Subcutaneous abdominal adipose tissue (tissue), 5 donors: Measurements from ENCODE around the gene CTCF.

ENCODE experiments used
- H3K27ac ChIP-seq: one replicate; pipeline ENCODE4 v1.7.0; 2013; ENCODE audit warnings: low read depth, mild to moderate bottlenecking, inconsistent platforms, low read length, moderate library complexity
- H3K27me3 ChIP-seq, 5 donors: one replicate each; pipeline ENCODE4 v1.7.0; 2013; ENCODE audit warnings: low read length in 5 of 5, inconsistent platforms in 1 of 5; ENCODE audit not compliant: control insufficient read depth in 5 of 5, insufficient read depth in 4 of 5
- H3K36me3 ChIP-seq, 5 donors: one replicate each; pipeline ENCODE4 v1.7.0; 2013; ENCODE audit warnings: low read length in 5 of 5; ENCODE audit not compliant: control insufficient read depth in 5 of 5, insufficient read depth in 5 of 5
- H3K4me1 ChIP-seq, 5 donors: one replicate each; pipeline ENCODE4 v1.7.0; 2013; ENCODE audit warnings: low read length in 5 of 5, mild to moderate bottlenecking in 3 of 5, moderate library complexity in 1 of 5; ENCODE audit not compliant: control insufficient read depth in 5 of 5, insufficient read depth in 5 of 5
- H3K4me3 ChIP-seq, 5 donors: one replicate each; pipeline ENCODE4 v1.7.0; 2013; ENCODE audit warnings: low read length in 5 of 5, low read depth in 1 of 5
- H3K9ac ChIP-seq, 5 donors: one replicate each; pipeline ENCODE4 v1.7.0; 2013; ENCODE audit warnings: low read length in 5 of 5, mild to moderate bottlenecking in 4 of 5, moderate library complexity in 3 of 5
- H3K9me3 ChIP-seq, 5 donors: one replicate each; pipeline ENCODE4 v1.7.0; 2013; ENCODE audit warnings: low read length in 5 of 5; ENCODE audit not compliant: control insufficient read depth in 5 of 5
- donor health status: healthy.
- donor health status: healthy.
- donor health status: healthy.
- donor health status: healthy.
- donor health status: healthy.

CTCF gene

GRCh38 chr16:67525176-67525860, 37.0 kb upstream of the CTCF start:
- peaks cover 4 to 36% (median 27%) of the 10 kb centered on the region in 5 donors for H3K4me1 ChIP-seq
- H3K36me3 ChIP-seq: no peaks in the 10 kb centered on the region
- H3K9me3 ChIP-seq: no peaks in the 10 kb centered on the region
- H3K4me3 ChIP-seq: no peak overlapping the region
- H3K9ac ChIP-seq: no peak overlapping the region
- no peaks in the 10 kb centered on the region for H3K27me3 ChIP-seq
- H3K27ac ChIP-seq: no peak overlapping the region

- H3K27ac ChIP-seq: no peak overlapping the region
- no peak overlapping the region for H3K9ac ChIP-seq
- H3K4me1 ChIP-seq: peaks cover 7 to 39% (median 34%) of the 10 kb centered on the region in 5 donors
Measured at GRCh38 chr16:67526149-67526791, 36.1 kb upstream of the CTCF start.

GRCh38 chr16:67528222-67528869, 34.0 kb upstream of the CTCF start, which contains the start of gene RIPOR1:
TSS of gene RIPOR1 (plus strand) at chr16:67528829. CDS start at chr16:67538447, 9,618 bp downstream.
- Histone ChIP-seq H3K4me1 (peaks cover 3 to 50% (median 40%) of the 10 kb centered on the region in 5 donors), H3K9me3 (no peaks in the 10 kb centered on the region), H3K4me3 (peak within 1 kb of the TSS; percentile 84 to 94 (median 85))

More at GRCh38 chr16:67526149-67526791, 36.1 kb upstream of the CTCF start:
- no peaks in the 10 kb centered on the region for H3K27me3 ChIP-seq
- H3K4me3 ChIP-seq: no peak overlapping the region
- H3K9me3 ChIP-seq: no peaks in the 10 kb centered on the region
- no peaks in the 10 kb centered on the region for H3K36me3 ChIP-seq

GRCh38 chr16:67528870-67529581, 33.3 kb upstream of the CTCF start:
- Histone ChIP-seq H3K36me3 (no peaks in the 10 kb centered on the region), H3K27me3 (no peaks in the 10 kb centered on the region), H3K27ac (peak overlapping the region; percentile 93), H3K9ac (peak overlapping the region; percentile 87 to 97 (median 91)), H3K9me3 (no peaks in the 10 kb centered on the region), H3K4me3 (peak overlapping the region; percentile 84 to 94 (median 85)), H3K4me1 (peaks cover 3 to 52% (median 40%) of the 10 kb centered on the region in 5 donors)

More at GRCh38 chr16:67528222-67528869, 34.0 kb upstream of the CTCF start, which contains the start of gene RIPOR1:
- H3K36me3 ChIP-seq: no peaks in the 10 kb centered on the region
- peak within 1 kb of the TSS; percentile 87 to 97 (median 91) for H3K9ac ChIP-seq
- peak within 1 kb of the TSS; percentile 93 for H3K27ac ChIP-seq
- no peaks in the 10 kb centered on the region for H3K27me3 ChIP-seq

GRCh38 chr16:67529582-67530012, 32.7 kb upstream of the CTCF start:
- Histone ChIP-seq H3K4me1 (peaks cover 3 to 52% (median 40%) of the 10 kb centered on the region in 5 donors), H3K27me3 (no peaks in the 10 kb centered on the region), H3K27ac (peak overlapping the region; percentile 93), H3K4me3 (peak overlapping the region; percentile 84 to 94 (median 85)), H3K36me3 (no peaks in the 10 kb centered on the region), H3K9ac (peak overlapping the region; percentile 87 to 97 (median 91)), H3K9me3 (no peaks in the 10 kb centered on the region)

- H3K9me3 ChIP-seq: no peaks in the 10 kb centered on the region
- H3K36me3 ChIP-seq: no peaks in the 10 kb centered on the region
- H3K9ac ChIP-seq: peak overlapping the region; percentile 87 to 97 (median 91)
- no peaks in the 10 kb centered on the region for H3K27me3 ChIP-seq
- H3K4me3 ChIP-seq: peak overlapping the region; percentile 84 to 94 (median 85)
- H3K27ac ChIP-seq: peak overlapping the region; percentile 93
- H3K4me1 ChIP-seq: peaks cover 3 to 53% (median 40%) of the 10 kb centered on the region in 5 donors
Measured at GRCh38 chr16:67530013-67530939, 32.0 kb upstream of the CTCF start.

GRCh38 chr16:67531247-67531646, 31.1 kb upstream of the CTCF start:
- no peaks in the 10 kb centered on the region for H3K9me3 ChIP-seq
- H3K4me3 ChIP-seq: peak overlapping the region in 4 of 5 donors; percentile 60 to 89 (median 85)
- no peaks in the 10 kb centered on the region for H3K27me3 ChIP-seq
- H3K27ac ChIP-seq: peak overlapping the region; percentile 93
- H3K4me1 ChIP-seq: peaks cover 3 to 62% (median 40%) of the 10 kb centered on the region in 5 donors
- H3K36me3 ChIP-seq: no peaks in the 10 kb centered on the region
- H3K9ac ChIP-seq: peak overlapping the region in 4 of 5 donors; percentile 6 to 97 (median 54)

- H3K4me3 ChIP-seq: no peak overlapping the region
- H3K4me1 ChIP-seq: peaks cover 5 to 76% (median 52%) of the 10 kb centered on the region in 5 donors
- no peaks in the 10 kb centered on the region for H3K27me3 ChIP-seq
- no peaks in the 10 kb centered on the region for H3K36me3 ChIP-seq
- H3K9ac ChIP-seq: no peak overlapping the region
- H3K9me3 ChIP-seq: no peaks in the 10 kb centered on the region
- H3K27ac ChIP-seq: no peak overlapping the region
Measured at GRCh38 chr16:67533024-67533560, 29.2 kb upstream of the CTCF start.
